ENCODE measurements around the gene CRADD.
"Not testable (repeated sequence)": the region's sequence is repeated elsewhere in the genome, so short reads cannot be mapped to it uniquely, and the experiment has no call there.

CRADD gene

GRCh38 chr12:93740751-93741150, 63.6 kb downstream of the CRADD start:
- no peak for DNase-seq

DNA sequence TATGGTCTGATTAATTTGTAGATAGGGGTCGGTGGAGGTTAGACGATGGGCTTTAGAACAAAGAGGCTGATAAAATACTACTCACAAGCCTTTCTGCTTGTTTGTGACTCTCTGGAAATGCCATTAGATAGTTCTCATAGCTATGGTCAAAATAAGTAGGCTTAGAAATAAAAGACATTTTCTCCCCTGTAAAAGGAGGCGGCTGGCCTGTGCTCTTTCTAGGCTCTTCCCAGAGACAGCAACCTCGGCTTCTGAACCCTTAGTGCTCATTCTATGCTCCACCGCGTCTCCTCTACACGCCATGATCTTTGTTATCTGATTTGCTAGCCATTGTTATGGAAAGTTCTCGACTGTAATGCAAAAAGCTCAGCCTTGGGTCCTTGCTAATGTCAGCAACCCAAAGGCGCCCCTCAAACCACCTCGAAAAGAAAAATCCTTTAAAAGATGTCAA, 64.5 kb downstream of the CRADD start:
- DNase-seq, result peak; percentile 47

GRCh38 chr12:93742110-93742934, 65.1 kb downstream of the CRADD start:
- peak; percentile 55 for DNase-seq

- no peak for DNase-seq
Observed at GRCh38 chr12:93743229-93743998, 66.2 kb downstream of the CRADD start.

DNA sequence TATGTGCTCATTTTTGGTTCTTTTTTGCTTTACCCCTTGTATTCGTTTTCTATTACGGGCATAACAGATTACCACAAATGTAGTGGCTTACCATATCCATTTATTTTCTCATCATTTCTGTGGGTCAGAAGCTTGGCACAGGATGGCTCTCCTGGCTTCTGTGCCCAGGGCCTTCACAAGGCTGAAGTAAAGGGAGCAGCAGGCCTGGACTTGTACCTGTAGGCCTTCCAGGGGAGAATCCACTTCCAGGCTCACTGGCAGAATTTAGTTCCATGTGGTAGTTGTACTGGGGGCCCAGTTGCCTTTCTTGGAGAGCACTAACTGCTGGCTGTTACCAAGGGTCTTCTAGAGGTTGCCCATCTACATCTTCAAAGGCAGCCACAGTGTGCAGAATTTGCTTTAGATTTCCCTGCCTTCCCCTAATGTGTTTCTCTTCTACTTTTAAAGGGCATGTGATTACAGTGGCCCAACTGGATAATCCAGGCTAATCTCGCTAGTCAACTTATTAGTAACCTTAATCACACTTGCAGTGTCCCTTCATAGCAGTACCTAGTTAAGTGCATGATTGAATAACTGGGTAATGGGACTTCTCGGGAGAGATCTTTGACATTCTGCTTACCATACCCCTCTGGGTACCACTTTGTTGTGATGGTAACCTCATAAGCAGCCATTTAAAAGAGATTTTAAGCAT, 67.0 kb downstream of the CRADD start:
- DNase-seq, result no peak

DNA sequence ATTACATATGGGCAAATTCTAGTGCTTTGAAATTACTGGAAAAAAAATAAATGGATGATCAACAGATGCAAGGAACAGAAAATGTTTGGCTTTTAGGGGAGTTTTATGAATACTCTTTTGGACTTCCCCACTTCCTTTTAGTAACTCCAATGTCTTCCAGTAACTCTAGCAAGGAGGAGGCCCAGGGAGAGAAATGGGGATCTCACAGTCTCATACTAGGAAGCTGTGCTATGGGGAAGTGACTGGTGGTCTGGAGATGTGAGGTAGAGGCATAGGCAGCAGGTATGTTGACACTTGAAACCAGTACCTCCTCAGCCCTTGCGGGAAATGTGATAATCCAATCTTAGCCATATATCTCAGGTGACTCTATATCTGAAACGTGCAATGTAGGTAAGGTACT, 68.1 kb downstream of the CRADD start:
- no peak for DNase-seq

- no peak for DNase-seq
Observed at GRCh38 chr12:93746572-93747168, 69.5 kb downstream of the CRADD start.

DNA sequence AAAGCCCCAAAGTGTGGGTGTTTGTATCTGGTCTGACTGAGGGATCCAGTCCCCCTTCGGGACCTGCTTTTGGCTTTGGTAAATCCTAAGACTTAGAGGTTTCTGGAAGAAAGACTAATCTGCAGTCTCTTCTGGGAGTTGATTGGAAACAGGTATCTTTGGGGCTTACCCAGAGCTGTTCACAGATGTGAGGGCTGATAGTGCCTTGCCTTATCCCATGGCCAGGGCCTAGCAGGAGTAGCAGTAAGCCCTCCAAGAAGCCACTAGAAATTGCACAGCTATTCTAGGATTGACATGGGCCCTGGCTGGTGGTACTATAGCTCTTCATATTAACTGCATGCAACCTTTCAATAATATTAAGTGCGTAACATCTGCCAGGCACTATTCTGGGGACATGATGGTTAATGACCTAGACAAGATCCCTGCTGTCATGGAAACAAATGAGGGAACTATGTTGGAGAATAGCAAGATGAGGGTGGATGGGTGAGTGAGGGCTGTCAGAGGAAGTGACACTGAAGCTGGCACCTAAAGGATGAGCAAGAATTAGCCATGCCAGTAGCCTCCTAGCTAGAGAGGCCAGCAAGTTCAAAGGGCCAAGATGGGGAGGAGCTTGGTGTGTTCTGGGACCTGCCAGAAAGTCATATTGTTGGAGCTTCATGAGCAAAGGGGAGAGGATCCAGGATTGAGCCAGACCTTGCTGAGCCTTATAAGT, 71.7 kb downstream of the CRADD start:
- DNase-seq, result no peak

GRCh38 chr12:93749515-93749914, 72.3 kb downstream of the CRADD start:
- DNase-seq, result no peak

DNA sequence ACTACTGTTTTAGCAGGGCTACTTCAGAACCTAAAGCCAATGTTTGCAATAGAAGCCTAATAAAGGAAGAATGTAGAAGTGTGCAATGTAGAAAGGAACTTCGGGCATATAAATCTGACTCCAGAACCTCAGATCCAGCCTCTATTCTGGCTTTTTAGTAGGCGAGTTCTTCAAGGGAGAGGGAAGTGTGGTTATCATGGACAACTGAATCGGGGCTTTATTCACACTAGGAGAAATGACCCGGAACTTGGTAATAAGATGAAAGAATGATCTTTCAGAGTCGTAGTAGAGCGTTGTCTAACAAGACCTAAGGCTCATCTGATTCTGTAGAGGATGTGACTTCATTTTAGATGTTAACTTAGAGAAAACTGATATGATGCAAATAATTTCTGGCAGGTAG, 72.9 kb downstream of the CRADD start:
- DNase-seq, result no peak

DNA sequence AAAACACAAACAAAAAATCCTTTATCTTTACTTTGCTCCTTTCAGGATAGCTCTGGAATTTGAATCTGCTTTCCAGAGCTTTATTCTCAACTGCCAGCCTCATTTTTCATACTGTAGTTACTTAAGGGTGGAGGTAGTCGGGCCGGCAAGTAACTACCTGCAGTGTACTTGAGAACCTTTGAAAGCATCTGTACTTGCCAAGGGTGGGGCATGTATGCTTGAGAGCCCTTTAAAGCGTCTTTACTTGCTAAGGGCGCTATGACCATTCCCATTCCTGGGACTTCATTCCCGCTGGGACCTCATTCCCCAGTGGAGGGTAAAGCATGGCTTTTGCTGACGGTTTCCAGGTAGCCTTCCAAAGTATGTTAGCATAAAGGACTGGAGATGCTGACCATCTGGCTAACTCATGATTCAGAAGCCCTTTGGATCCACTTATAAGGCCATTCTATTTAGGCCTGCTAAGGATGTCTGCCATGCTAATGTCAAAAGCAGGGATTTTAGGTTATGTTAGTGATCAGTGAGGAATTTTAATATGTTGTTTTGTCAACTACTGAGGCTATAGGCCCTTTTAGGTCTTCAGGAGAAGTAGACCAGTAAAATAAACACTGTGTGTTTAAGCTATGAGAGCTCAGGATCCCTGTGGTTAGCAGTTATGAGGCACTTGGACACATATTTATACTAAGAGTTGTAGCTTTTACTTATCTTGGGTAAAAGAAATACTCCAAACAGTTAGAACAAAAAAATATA, 74.9 kb downstream of the CRADD start:
- no peak for DNase-seq

GRCh38 chr12:93753285-93753684, 76.1 kb downstream of the CRADD start:
- no peak for DNase-seq

DNA sequence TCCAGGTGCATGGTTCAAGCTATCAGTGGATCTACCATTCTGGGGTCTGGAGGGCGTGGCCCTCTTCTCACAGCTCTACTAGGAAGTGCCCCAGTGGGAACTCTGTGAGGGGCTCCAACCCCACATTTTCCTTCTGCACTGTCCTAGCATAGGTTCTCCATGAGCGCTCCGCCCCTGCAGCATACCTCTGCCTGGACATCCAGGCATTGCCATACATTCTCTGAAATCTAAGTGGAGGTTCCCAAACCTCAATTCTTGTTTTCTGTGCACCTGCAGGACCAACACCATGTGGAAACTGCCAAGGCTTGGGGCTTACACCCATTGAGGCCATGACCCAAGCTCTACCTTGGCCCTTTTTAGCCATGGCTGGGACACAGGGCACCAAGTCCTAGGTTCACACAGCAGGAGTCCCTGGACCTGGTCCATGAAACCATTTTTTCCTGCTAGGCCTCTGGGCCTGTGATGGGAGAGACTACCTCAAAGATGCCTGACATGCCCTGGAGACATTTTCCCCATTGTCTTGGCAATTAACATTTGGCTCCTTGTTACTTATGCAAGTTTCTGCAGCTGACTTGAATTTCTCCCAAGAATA, 76.8 kb downstream of the CRADD start:
- DNase-seq, result no peak

- not testable (repeated sequence) for DNase-seq
Observed at GRCh38 chr12:93754859-93755258, 77.7 kb downstream of the CRADD start.

DNA sequence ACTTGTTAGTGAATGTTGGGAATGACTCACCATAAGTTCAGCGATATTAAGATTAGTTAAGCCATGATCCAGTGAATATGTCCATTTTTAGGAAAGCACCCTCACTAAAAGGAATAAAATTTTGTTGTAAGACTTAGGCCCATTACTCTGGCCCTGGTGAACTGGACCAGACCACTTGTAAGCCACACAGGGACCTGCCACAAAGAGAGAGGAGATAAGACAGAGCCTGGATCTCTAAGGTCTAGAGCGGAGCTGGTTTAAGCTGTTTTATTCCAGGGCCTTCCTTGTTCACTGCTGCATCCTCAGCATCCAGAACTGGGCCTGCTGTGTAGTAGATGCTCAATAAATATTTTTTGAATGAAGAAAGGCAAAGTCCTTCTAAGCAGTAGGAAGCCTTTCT, 79.1 kb downstream of the CRADD start:
- DNase-seq, result no peak

DNA sequence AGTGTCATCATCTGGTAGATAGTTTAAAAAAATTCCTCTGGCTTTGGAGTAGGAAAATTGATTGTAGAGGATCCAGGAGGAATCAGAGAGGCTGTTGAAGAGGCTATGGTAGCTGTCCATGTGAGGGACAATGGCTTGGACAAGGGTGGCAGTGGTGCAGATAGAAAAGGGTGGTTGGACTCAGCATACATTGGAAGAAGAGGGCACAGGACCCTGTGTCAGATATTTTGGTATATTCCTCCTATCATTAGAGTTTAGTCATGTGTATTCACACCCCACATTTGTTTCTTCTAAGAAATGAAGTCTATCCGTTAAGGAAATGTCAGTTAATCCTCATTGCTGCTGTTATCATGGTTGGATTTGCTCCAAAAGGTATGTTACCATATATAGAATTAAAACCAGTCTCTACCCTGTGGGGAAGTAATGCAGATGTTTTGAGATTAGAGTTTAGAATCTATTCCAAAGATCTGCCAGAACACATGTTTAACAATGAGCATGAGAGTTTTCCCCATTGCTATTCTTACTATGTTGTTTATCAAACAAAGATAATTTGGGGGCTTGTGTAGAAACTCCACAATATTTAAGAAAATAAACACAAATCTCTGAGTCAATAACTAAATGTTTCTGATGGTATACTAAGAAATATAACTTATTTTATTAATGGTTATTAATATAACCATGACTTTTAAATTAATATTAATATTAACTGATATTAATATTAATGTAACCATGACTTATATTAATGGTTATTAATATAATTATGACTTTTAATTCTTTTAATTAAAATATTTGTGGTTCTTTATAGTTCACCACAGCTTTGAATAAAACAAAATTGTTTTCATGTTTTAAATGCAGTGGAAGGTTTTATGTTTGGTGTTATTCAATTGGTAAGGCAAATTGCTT, 80.9 kb downstream of the CRADD start:
- DNase-seq, result no peak

GRCh38 chr12:93758801-93759373, 81.7 kb downstream of the CRADD start:
- DNase-seq, result no peak

DNA sequence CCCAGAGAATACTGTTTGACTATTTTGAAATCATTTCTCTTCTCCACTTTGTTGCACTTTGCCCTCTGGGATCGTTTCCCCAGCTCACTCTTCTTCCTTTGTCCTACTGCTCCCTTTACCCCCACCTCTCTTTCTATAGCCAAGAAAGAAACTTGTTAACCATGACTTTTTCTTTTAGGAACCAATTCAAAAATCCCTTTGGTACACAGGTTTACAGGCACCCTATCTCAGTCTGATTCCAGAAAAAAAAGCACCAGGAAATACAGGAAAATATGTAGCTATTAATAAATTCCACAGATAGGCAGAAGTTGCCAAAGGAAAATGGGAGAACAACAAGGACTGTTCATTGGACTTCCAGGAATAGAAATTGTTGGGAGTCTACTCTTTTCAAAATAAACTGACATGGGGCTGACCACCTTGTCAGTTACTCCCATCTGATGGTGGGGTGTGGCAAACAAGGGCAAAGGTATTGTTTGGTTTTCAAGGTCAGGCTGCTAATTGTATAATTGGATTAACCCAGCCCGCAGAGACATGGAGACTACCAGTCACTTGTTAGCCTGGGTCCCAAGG, 82.4 kb downstream of the CRADD start:
- no peak for DNase-seq

GRCh38 chr12:93760275-93760875, 83.2 kb downstream of the CRADD start:
- no peak for DNase-seq
